ENCODE results near the gene HNRNPM. TPM values are rescaled to one million over a fixed set of nuclear protein-coding genes. Genes with fewer than 3 reads are reported as not detected.
"Not testable (repeated sequence)": the region's sequence is repeated elsewhere in the genome, so short reads cannot be mapped to it uniquely, and the experiment has no call there.

HNRNPM gene
- total RNA-seq, 2 experiments from 2014 or later: 248 to 265 TPM

- Mint-ChIP-seq H3K4me3 (peak overlapping the region; percentile 60), H3K9me3 (no peaks in the 10 kb centered on the region), H3K36me3 (ENCODE audit: low read depth) (peaks cover 21% of the 10 kb centered on the region), H3K4me1 (peaks cover 45% of the 10 kb centered on the region), H3K27ac (peak overlapping the region; percentile 85), H3K27me3 (no peaks in the 10 kb centered on the region)
- ChIA-PET CTCF (interaction anchor here (0.5 to 4.6 kb wide), 3 partner anchors 25 to 154 kb away, joined by 3 to 45 read pairs (median 5); partner anchors contain the start of gene MYO1F), POLR2A (interaction anchor here (1.6 to 1.8 kb wide), 2 partner anchors 25 to 64 kb away, joined by 5 to 7 read pairs; partner anchors contain the start of gene MYO1F)
- DNase-seq: no peak
Measured at GRCh38 chr19:8512115-8512967, 67.6 kb downstream of the HNRNPM start.

DNA sequence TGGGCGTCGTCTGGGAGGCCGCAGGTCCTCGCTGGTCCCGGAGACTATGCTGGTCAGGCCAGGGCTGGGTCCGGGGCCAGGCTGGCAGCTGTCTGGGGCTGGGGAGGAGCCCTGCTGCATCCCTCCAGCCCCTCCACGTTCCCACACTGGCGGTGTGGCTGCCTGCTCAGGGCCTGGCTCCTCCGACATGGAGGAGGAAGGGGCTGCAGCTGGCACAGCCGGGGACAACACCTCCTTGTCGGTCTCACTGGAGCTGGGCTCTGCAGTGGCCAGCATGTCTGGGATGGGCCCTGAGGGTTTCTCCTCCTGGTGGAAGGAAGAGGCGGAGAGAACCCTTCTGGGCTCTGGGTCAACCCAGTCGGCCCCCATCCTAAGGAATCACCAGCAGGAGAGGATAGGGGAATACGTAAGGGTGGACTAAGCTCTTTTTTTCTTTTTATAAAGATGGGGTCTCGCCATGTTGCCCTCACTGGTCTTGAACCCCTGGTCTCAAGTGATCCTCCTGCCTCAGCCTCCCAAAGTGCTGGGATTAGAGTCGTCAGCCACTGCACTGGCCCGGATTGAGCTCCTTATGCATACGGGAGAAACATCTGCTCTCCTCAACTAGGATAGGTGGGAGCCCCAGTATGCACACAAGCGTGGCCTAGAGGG, 68.4 kb downstream of the HNRNPM start:
- H3K36me3 Mint-ChIP-seq (ENCODE audit: low read depth): peaks cover 21% of the 10 kb centered on the region
- H3K27me3 Mint-ChIP-seq: no peaks in the 10 kb centered on the region
- ChIA-PET POLR2A (interaction anchor here (0.6 to 1.8 kb wide), 6 partner anchors 8 to 569 kb away, joined by 3 to 7 read pairs (median 6); partner anchors contain the start of gene MYO1F), CTCF (interaction anchor here (0.8 to 4.6 kb wide), 6 partner anchors 14 to 65 kb away, joined by 3 to 45 read pairs (median 4); partner anchors contain the start of gene MYO1F)
- H3K9me3 Mint-ChIP-seq: no peaks in the 10 kb centered on the region
- peak overlapping the region; percentile 91 for H3K4me3 Mint-ChIP-seq
- H3K4me1 Mint-ChIP-seq: peaks cover 53% of the 10 kb centered on the region
- peak overlapping the region; percentile 97 for H3K27ac Mint-ChIP-seq
- DNase-seq: no peak

DNA sequence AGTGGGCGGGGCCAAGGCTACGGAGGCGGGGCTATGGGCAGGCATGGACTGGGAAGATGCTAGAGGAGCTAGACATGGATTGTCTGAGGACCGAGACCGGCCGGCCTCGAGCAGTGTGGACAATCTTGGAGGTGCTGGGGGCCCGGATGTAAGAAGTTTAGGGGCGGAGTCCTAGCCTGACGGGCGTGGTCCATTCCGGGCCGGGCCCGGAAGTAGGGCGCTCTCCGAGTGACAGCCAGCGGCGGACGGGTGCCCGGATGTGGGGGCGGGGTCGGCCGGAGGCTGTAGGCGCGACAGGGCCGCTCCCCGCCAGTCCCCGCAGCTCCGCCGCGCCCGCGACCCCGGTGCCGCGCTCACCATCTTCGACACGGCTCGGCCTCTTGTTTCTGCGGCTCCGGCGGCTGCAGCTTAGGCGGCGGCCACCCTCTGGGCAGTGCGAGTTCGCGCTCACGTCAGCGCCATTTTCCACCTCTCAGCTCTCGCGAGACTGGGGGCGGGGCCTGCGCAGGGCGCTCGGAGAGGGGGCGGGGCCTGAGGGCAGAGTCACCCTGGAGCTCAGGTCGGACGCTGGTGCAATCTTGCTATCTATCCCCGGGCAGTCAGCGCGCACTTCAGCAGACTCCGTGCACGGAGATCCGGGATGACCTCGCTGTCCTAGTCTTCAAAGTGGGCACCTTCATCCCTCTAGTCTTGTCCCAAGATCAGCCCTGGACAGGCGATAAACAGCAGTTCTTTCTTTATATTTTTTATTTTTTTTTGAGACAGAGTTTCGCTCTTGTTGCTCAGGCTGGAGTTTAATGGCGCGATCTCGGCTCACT, 69.1 kb downstream of the HNRNPM start, which contains the start of gene ZNF414:
TSS of gene ZNF414 (minus strand) at position 481 of the 818 bp plus-strand sequence. CDS start at position 360, 121 bp downstream.
- DNase-seq: peak; percentile 95
- H3K36me3 Mint-ChIP-seq (ENCODE audit: low read depth): peaks cover 24% of the 10 kb centered on the region
- POLR2A ChIA-PET: interaction anchor here (0.6 to 1.8 kb wide), 9 partner anchors 9 to 812 kb away, joined by 3 to 9 read pairs (median 5); partner anchors contain the start of gene MYO1F
- peak within 1 kb of the TSS; percentile 97 for H3K27ac Mint-ChIP-seq
- CTCF ChIA-PET: interaction anchor here (0.7 to 4.6 kb wide), 9 partner anchors 8 to 65 kb away, joined by 3 to 45 read pairs (median 4); partner anchors contain the start of gene MYO1F
- peaks cover 59% of the 10 kb centered on the region for H3K4me1 Mint-ChIP-seq
- H3K4me3 Mint-ChIP-seq: peak within 1 kb of the TSS; percentile 91
- H3K27me3 Mint-ChIP-seq: no peaks in the 10 kb centered on the region
- H3K9me3 Mint-ChIP-seq: no peaks in the 10 kb centered on the region

DNA sequence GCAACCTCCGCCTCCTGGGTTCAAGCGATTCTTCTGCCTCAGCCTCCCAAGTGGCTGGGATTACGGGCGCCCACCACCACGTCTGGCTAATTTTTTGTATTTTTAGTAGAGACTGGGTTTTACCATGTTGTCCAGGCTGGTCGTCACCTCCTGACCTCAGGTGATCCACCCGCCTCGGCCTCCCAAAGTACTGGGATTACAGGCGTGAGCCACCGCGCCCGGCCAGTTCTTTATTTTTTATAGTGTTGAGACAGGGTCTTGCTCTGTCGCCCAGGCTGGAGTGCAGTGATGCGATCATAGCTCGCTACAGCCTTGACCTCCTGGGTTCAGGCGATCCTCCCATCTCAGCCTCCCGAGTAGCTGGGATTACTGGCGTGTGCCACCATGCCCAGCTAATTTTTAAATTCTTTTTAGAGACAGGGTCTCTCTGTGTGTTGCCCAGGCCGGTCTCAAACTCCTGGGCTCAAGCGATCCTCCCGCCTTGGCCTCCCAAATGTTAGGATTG, 69.8 kb downstream of the HNRNPM start:
- Mint-ChIP-seq H3K36me3 (ENCODE audit: low read depth) (peaks cover 25% of the 10 kb centered on the region), H3K4me3 (peak overlapping the region; percentile 91), H3K27ac (peak overlapping the region; percentile 97), H3K4me1 (peaks cover 63% of the 10 kb centered on the region)
- POLR2A ChIA-PET: interaction anchor here (0.9 to 1.8 kb wide), 3 partner anchors 20 to 64 kb away, joined by 3 to 5 read pairs (median 5); partner anchors contain the start of gene MYO1F
- H3K27me3 Mint-ChIP-seq, DNase-seq, H3K9me3 Mint-ChIP-seq: not testable (repeated sequence)
- CTCF ChIA-PET: interaction anchor here (1.3 to 4.6 kb wide), 3 partner anchors 9 to 64 kb away, joined by 4 to 45 read pairs (median 6); partner anchors contain the start of gene MYO1F

GRCh38 chr19:8515317-8515716, 70.5 kb downstream of the HNRNPM start:
- CTCF ChIA-PET: interaction anchor here (4.6 kb wide), 1 partner anchor 63 kb away, joined by 45 read pairs; the partner anchor contains the start of gene MYO1F
- Mint-ChIP-seq H3K36me3 (ENCODE audit: low read depth) (peaks cover 31% of the 10 kb centered on the region), H3K4me1 (peaks cover 68% of the 10 kb centered on the region), H3K9me3 (no peaks in the 10 kb centered on the region), H3K27ac (peak overlapping the region; percentile 97), H3K4me3 (peak overlapping the region; percentile 91), H3K27me3 (no peaks in the 10 kb centered on the region)
- POLR2A ChIA-PET: interaction anchor here (1.1 kb wide), 1 partner anchor 28 kb away, joined by 3 read pairs; no protein-coding TSS in a partner anchor
- peak; percentile 86 for DNase-seq

GRCh38 chr19:8517551-8518442, 73.0 kb downstream of the HNRNPM start:
- peak overlapping the region; percentile 97 for H3K27ac Mint-ChIP-seq
- CTCF ChIA-PET: interaction anchor here (0.6 to 4.6 kb wide), 4 partner anchors 9 to 102 kb away, joined by 3 to 45 read pairs (median 3); partner anchors contain the start of gene MYO1F
- peaks cover 40% of the 10 kb centered on the region for H3K36me3 Mint-ChIP-seq (ENCODE audit: low read depth)
- H3K9me3 Mint-ChIP-seq: no peaks in the 10 kb centered on the region
- peaks cover 64% of the 10 kb centered on the region for H3K4me1 Mint-ChIP-seq
- DNase-seq: peak; percentile 77
- no peaks in the 10 kb centered on the region for H3K27me3 Mint-ChIP-seq
- H3K4me3 Mint-ChIP-seq: peak overlapping the region; percentile 60
- POLR2A ChIA-PET: no interaction called here

- Mint-ChIP-seq H3K4me1 (peaks cover 61% of the 10 kb centered on the region), H3K36me3 (ENCODE audit: low read depth) (peaks cover 39% of the 10 kb centered on the region), H3K4me3 (peak overlapping the region; percentile 60), H3K27me3 (no peaks in the 10 kb centered on the region), H3K27ac (peak overlapping the region; percentile 97), H3K9me3 (no peaks in the 10 kb centered on the region)
- ChIA-PET POLR2A (no interaction called here), CTCF (interaction anchor here (0.6 to 1.3 kb wide), 2 partner anchors 9 to 68 kb away, joined by 3 read pairs; no protein-coding TSS in a partner anchor)
- DNase-seq: peak; percentile 18
Measured at GRCh38 chr19:8518536-8518935, 73.8 kb downstream of the HNRNPM start.

DNA sequence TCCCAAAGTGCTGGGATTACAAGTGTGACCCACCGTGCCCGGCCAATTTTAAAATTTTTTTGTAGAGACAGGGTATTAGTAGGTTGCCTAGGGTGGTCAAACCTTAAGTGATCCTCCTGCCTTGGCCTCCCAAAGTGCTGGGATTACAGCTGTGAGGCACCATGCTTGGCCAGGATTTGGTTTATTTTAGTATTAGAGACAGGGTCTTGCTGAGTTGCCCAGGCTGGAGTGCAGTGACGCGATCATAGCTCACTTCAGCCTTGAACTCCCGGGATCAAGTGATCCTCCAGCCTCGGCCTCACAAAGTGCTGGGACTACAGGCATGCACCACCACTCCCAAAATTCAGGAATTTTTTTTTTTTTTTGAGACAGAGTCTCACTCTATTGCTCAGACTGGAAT, 74.6 kb downstream of the HNRNPM start:
- peaks cover 55% of the 10 kb centered on the region for H3K4me1 Mint-ChIP-seq
- H3K27ac Mint-ChIP-seq: peak overlapping the region; percentile 86
- H3K9me3 Mint-ChIP-seq: no peaks in the 10 kb centered on the region
- ChIA-PET POLR2A (interaction anchor here (1.1 kb wide), 1 partner anchor 50 kb away, joined by 4 read pairs; no protein-coding TSS in a partner anchor), CTCF (interaction anchor here (0.7 to 1.3 kb wide), 2 partner anchors 8 to 23 kb away, joined by 3 read pairs; no protein-coding TSS in a partner anchor)
- H3K27me3 Mint-ChIP-seq: no peaks in the 10 kb centered on the region
- peaks cover 38% of the 10 kb centered on the region for H3K36me3 Mint-ChIP-seq (ENCODE audit: low read depth)
- no peak for DNase-seq
- H3K4me3 Mint-ChIP-seq: no peak overlapping the region

DNA sequence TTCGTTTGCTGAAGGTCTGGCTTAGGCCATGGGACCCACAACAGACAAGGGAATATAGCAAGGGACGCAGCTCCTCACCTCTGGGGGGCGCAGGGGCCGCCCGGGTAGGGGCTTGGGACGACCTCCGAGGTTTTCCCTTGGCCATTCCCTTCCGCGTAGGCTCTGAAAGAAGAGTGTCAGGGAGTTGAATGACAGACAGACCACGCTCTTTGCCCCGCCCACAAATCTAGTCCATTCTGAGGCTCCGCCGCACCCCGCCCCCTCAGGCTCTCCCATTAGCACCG, 80.6 kb downstream of the HNRNPM start:
- peaks cover 7% of the 10 kb centered on the region for H3K4me1 Mint-ChIP-seq
- DNase-seq: no peak
- no peaks in the 10 kb centered on the region for H3K9me3 Mint-ChIP-seq
- CTCF ChIA-PET: no interaction called here
- H3K36me3 Mint-ChIP-seq (ENCODE audit: low read depth): peaks cover 59% of the 10 kb centered on the region
- POLR2A ChIA-PET: no interaction called here
- H3K4me3 Mint-ChIP-seq: no peak overlapping the region
- H3K27me3 Mint-ChIP-seq: no peaks in the 10 kb centered on the region
- no peak overlapping the region for H3K27ac Mint-ChIP-seq

GRCh38 chr19:8526345-8527091, 81.7 kb downstream of the HNRNPM start:
- CTCF ChIA-PET: interaction anchor here (1.0 kb wide), 1 partner anchor 8 kb away, joined by 3 read pairs; no protein-coding TSS in a partner anchor
- Mint-ChIP-seq H3K27me3 (no peaks in the 10 kb centered on the region), H3K4me1 (peaks cover 3% of the 10 kb centered on the region), H3K4me3 (no peak overlapping the region), H3K9me3 (no peaks in the 10 kb centered on the region), H3K36me3 (ENCODE audit: low read depth) (peaks cover 55% of the 10 kb centered on the region), H3K27ac (no peak overlapping the region)
- POLR2A ChIA-PET: no interaction called here
- no peak for DNase-seq
